HEK293 (cell line): Measurements from ENCODE around the gene FBXW2.

ENCODE experiments used
- CTCF ChIA-PET: fragments of 350-600 bp; formaldehyde crosslinking; extraction: SDS; loops from one replicate; lab custom pipeline; 2021; ENCODE audit warnings: antibody characterized with exemption; lab: Yijun Ruan, JAX
- POLR2A ChIA-PET: fragments of 300-600 bp; formaldehyde crosslinking; extraction: SDS; loops from one replicate; lab custom pipeline; 2020; ENCODE audit warnings: antibody characterized with exemption, inconsistent platforms; lab: Yijun Ruan, JAX
- H3K27ac ChIP-seq: fragments of 200-500 bp; sonication (Bioruptor generic); 2 replicates; pipeline ENCODE4 v1.5.1; 2014; ENCODE audit warnings: low read depth, low read length, control low read depth, inconsistent platforms; ENCODE audit errors: extremely low read depth
- H3K36me3 ChIP-seq, 2 experiments: fragments of 200-500 bp in 1 of 2; sonication (Bioruptor generic) in 1 of 2; 1 replicate in 1 of 2; 2 replicates in 1 of 2; pipeline ENCODE4 v1.5.1; 2014 to 2017; ENCODE audit warnings: inconsistent platforms in 2 of 2, low read length in 2 of 2; ENCODE audit not compliant: control insufficient read depth in 2 of 2, insufficient read depth in 1 of 2
- H3K4me1 ChIP-seq: fragments of 200-500 bp; sonication (Bioruptor generic); 2 replicates; pipeline ENCODE4 v1.5.1; 2014; ENCODE audit warnings: mild to moderate bottlenecking, low read length, inconsistent platforms; ENCODE audit not compliant: control insufficient read depth, insufficient read depth
- H3K4me3 ChIP-seq: 2 replicates; pipeline ENCODE4 v1.5.1; 2011; ENCODE audit warnings: low read depth, mild to moderate bottlenecking, control low read depth, low read length, moderate library complexity
- H3K9me3 ChIP-seq: fragments of 200-500 bp; sonication (Bioruptor generic); 2 replicates; pipeline ENCODE4 v1.5.1; 2014; ENCODE audit warnings: low read depth, low read length, inconsistent platforms; ENCODE audit not compliant: control insufficient read depth, insufficient read depth
- GFI1B ChIP-seq: fragments of 450-650 bp; formaldehyde crosslinking; IDR thresholded peaks from 2 replicates; pipeline ENCODE4 v1.5.1; 2016; ENCODE audit warnings: missing biosample characterization, missing genetic modification characterization
- GLIS1 ChIP-seq: fragments of 450-650 bp; formaldehyde crosslinking; IDR thresholded peaks from 2 replicates; pipeline ENCODE4 v1.5.1; 2016; ENCODE audit warnings: missing biosample characterization, missing genetic modification characterization
- HOXA7 ChIP-seq: sonication (generic); formaldehyde crosslinking; IDR thresholded peaks from 2 replicates; pipeline ENCODE4 v1.8.1; 2022; ENCODE audit warnings: missing genetic modification reagents, borderline replicate concordance
- HOXC10 ChIP-seq: sonication (generic); formaldehyde crosslinking; IDR thresholded peaks from 2 replicates; pipeline ENCODE4 v1.8.1; 2023; ENCODE audit warnings: mild to moderate bottlenecking, missing genetic modification reagents
- KLF7 ChIP-seq: fragments of 450-650 bp; formaldehyde crosslinking; IDR thresholded peaks from 2 replicates; pipeline ENCODE4 v1.5.1; 2016; ENCODE audit warnings: missing biosample characterization, missing genetic modification characterization, borderline replicate concordance
- SCRT1 ChIP-seq: fragments of 450-650 bp; formaldehyde crosslinking; IDR thresholded peaks from 2 replicates; pipeline ENCODE4 v1.5.1; 2016; ENCODE audit warnings: missing biosample characterization, missing genetic modification characterization, borderline replicate concordance
- SP2 ChIP-seq: fragments of 450-650 bp; formaldehyde crosslinking; IDR thresholded peaks from 2 replicates; pipeline ENCODE4 v1.5.1; 2016; ENCODE audit warnings: missing biosample characterization, missing genetic modification characterization
- SP3 ChIP-seq: fragments of 450-650 bp; formaldehyde crosslinking; IDR thresholded peaks from 2 replicates; pipeline ENCODE4 v1.5.1; 2016; ENCODE audit warnings: missing biosample characterization, missing genetic modification characterization
- ZBTB20 ChIP-seq: fragments of 450-650 bp; formaldehyde crosslinking; IDR thresholded peaks from 2 replicates; pipeline ENCODE4 v1.5.1; 2016; ENCODE audit warnings: missing biosample characterization, missing genetic modification characterization
- ZNF10 ChIP-seq: fragments of 450-650 bp; formaldehyde crosslinking; IDR thresholded peaks from 2 replicates; pipeline ENCODE4 v1.5.1; 2017; ENCODE audit warnings: missing biosample characterization, missing genetic modification characterization
- ZNF146 ChIP-seq: fragments of 450-650 bp; formaldehyde crosslinking; IDR thresholded peaks from 2 replicates; pipeline ENCODE4 v1.5.1; 2016; ENCODE audit warnings: missing biosample characterization, missing genetic modification characterization
- ZNF155 ChIP-seq: fragments of 450-650 bp; formaldehyde crosslinking; IDR thresholded peaks from 2 replicates; pipeline ENCODE4 v1.5.1; 2016; ENCODE audit warnings: missing biosample characterization, missing genetic modification characterization
- ZNF175 ChIP-seq: fragments of 450-650 bp; formaldehyde crosslinking; IDR thresholded peaks from 2 replicates; pipeline ENCODE4 v1.5.1; 2016; ENCODE audit warnings: missing biosample characterization, missing genetic modification characterization
- ZNF19 ChIP-seq: fragments of 450-650 bp; formaldehyde crosslinking; IDR thresholded peaks from 2 replicates; pipeline ENCODE4; 2016; ENCODE audit warnings: missing biosample characterization, missing genetic modification characterization, low read depth
- ZNF423 ChIP-seq: fragments of 450-650 bp; formaldehyde crosslinking; IDR thresholded peaks from 2 replicates; pipeline ENCODE4 v1.5.1; 2016; ENCODE audit warnings: missing biosample characterization, missing genetic modification characterization
- ZNF426 ChIP-seq: fragments of 450-650 bp; formaldehyde crosslinking; IDR thresholded peaks from 2 replicates; pipeline ENCODE4 v1.5.1; 2017; ENCODE audit warnings: missing biosample characterization, missing genetic modification characterization, mild to moderate bottlenecking, inconsistent platforms, moderate library complexity
- ZNF600 ChIP-seq: fragments of 450-650 bp; formaldehyde crosslinking; IDR thresholded peaks from 2 replicates; pipeline ENCODE4 v1.5.1; 2016; ENCODE audit warnings: missing biosample characterization, missing genetic modification characterization
- ZNF747 ChIP-seq: fragments of 450-650 bp; formaldehyde crosslinking; IDR thresholded peaks from 2 replicates; pipeline ENCODE4 v1.5.1; 2016; ENCODE audit warnings: missing biosample characterization, missing genetic modification characterization
- ZNF776 ChIP-seq: fragments of 450-650 bp; formaldehyde crosslinking; IDR thresholded peaks from 2 replicates; pipeline ENCODE4 v1.5.0; 2017; ENCODE audit warnings: missing biosample characterization, missing genetic modification characterization, borderline replicate concordance
- TF ChIP-seq, protein P1 (sequence below): fragments of 450-650 bp; formaldehyde crosslinking; IDR thresholded peaks from 2 replicates; pipeline ENCODE4 v1.5.1; 2016; ENCODE audit warnings: missing biosample characterization, missing genetic modification characterization, low read depth
- TF ChIP-seq, protein P2 (sequence below): fragments of 450-650 bp; formaldehyde crosslinking; IDR thresholded peaks from 2 replicates; pipeline ENCODE4 v1.5.1; 2016; ENCODE audit warnings: missing biosample characterization, missing genetic modification characterization
- TF ChIP-seq, protein P3 (sequence below): fragments of 450-650 bp; formaldehyde crosslinking; IDR thresholded peaks from 2 replicates; pipeline ENCODE4 v1.5.1; 2017; ENCODE audit warnings: missing biosample characterization, missing genetic modification characterization
- TF ChIP-seq, protein P4 (sequence below): fragments of 450-650 bp; formaldehyde crosslinking; IDR thresholded peaks from 2 replicates; pipeline ENCODE4 v1.5.1; 2016; ENCODE audit warnings: missing biosample characterization, missing genetic modification characterization
- TF ChIP-seq, protein P5 (sequence below): fragments of 450-650 bp; formaldehyde crosslinking; IDR thresholded peaks from 2 replicates; pipeline ENCODE4 v1.5.1; 2016; ENCODE audit warnings: missing biosample characterization, missing genetic modification characterization

FBXW2 gene

DNA sequence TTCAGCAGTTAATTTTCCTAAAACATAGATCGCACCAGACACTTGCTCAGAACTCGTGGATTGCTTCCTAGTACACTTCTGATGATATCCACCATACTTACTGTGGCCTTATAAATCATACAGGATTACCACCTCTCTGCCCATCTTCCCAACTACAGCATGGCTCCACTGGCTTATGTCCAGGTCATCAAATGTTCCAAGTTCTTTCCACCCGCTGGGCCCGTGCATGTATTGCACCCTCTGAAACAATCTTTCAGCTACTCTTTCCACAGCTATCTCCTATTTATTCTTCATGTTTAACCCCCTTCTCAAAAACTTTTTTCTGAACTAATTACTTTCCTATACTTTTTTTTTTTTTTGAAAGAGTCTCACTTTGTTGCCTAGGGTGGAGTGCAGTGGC is 18.5 kb downstream of the FBXW2 start (continued):
- no peak for TF ChIP-seq ZNF426 (tag by site-specific recombination)
- TF ChIP-seq, protein P1, sequence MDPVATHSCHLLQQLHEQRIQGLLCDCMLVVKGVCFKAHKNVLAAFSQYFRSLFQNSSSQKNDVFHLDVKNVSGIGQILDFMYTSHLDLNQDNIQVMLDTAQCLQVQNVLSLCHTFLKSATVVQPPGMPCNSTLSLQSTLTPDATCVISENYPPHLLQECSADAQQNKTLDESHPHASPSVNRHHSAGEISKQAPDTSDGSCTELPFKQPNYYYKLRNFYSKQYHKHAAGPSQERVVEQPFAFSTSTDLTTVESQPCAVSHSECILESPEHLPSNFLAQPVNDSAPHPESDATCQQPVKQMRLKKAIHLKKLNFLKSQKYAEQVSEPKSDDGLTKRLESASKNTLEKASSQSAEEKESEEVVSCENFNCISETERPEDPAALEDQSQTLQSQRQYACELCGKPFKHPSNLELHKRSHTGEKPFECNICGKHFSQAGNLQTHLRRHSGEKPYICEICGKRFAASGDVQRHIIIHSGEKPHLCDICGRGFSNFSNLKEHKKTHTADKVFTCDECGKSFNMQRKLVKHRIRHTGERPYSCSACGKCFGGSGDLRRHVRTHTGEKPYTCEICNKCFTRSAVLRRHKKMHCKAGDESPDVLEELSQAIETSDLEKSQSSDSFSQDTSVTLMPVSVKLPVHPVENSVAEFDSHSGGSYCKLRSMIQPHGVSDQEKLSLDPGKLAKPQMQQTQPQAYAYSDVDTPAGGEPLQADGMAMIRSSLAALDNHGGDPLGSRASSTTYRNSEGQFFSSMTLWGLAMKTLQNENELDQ (tag by site-specific recombination): no peak
- TF ChIP-seq HOXA7 (CRISPR knock-in tag): no peak
- no peak for TF ChIP-seq ZNF10
- TF ChIP-seq, protein P2, sequence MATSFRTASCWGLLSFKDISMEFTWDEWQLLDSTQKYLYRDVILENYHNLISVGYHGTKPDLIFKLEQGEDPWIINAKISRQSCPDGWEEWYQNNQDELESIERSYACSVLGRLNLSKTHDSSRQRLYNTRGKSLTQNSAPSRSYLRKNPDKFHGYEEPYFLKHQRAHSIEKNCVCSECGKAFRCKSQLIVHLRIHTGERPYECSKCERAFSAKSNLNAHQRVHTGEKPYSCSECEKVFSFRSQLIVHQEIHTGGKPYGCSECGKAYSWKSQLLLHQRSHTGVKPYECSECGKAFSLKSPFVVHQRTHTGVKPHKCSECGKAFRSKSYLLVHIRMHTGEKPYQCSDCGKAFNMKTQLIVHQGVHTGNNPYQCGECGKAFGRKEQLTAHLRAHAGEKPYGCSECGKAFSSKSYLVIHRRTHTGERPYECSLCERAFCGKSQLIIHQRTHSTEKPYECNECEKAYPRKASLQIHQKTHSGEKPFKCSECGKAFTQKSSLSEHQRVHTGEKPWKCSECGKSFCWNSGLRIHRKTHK (tag by site-specific recombination): no peak
- TF ChIP-seq ZNF423: no peak
- TF ChIP-seq, protein P3, sequence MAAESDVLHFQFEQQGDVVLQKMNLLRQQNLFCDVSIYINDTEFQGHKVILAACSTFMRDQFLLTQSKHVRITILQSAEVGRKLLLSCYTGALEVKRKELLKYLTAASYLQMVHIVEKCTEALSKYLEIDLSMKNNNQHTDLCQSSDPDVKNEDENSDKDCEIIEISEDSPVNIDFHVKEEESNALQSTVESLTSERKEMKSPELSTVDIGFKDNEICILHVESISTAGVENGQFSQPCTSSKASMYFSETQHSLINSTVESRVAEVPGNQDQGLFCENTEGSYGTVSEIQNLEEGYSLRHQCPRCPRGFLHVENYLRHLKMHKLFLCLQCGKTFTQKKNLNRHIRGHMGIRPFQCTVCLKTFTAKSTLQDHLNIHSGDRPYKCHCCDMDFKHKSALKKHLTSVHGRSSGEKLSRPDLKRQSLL (tag by site-specific recombination): no peak
- no peak for TF ChIP-seq ZNF175
- TF ChIP-seq ZNF600 (tag by site-specific recombination): no peak
- no peak for TF ChIP-seq ZNF747 (tag by site-specific recombination)
- TF ChIP-seq, all 188 proteins: peak for 0

DNA sequence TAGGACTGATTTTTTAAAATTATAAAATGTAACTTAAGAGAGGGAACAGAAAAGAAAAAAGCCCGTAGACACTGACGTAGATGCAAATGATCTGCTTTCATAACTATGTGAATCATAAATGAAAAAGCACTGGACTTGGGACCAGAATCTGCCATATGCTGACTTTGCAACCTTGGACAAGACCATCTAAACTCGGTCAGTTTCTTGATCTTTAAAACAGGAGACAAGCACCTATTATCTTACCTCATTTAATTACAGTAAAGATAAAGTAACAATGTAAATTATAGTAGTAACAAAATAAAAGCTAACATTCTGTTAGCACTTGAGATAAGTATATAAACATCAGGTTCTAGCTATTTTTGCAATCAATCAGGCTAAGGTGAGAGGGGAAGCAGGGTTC is 20.0 kb downstream of the FBXW2 start:
- H3K36me3 ChIP-seq: peaks cover 20 to 74% of the 10 kb centered on the region in 2 experiments
- no peak overlapping the region for H3K27ac ChIP-seq
- ChIA-PET POLR2A (interaction anchor here (3.2 kb wide), 1 partner anchor 20 kb away, joined by 11 read pairs; the partner anchor contains the start of gene FBXW2), CTCF (interaction anchor here (0.6 to 1.5 kb wide), 3 partner anchors 8 to 163 kb away, joined by 3 to 7 read pairs (median 4); no protein-coding TSS in a partner anchor)
- no peak for TF ChIP-seq ZBTB20 (tag by site-specific recombination)
- H3K9me3 ChIP-seq: no peaks in the 10 kb centered on the region
- no peak overlapping the region for H3K4me3 ChIP-seq
- no peaks in the 10 kb centered on the region for H3K4me1 ChIP-seq

DNA sequence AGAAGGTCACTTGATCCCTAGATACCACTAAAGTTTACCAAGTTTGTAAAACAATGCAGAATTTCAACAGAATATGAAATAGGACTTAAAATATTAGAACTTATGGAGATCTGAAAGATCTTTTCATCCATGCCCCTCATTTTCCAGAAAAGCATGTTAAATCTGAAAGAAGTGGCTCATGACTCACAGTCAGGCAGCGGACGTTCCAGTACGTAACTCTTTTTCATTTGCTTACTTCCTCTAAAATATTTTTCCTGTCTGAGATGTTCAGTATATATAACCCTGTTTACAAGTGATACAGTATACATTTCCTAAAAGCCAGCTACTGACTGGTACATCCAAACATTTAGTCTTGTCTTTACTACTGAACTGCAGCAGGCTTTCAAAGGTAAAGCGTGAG is 22.3 kb downstream of the FBXW2 start:
- H3K9me3 ChIP-seq: no peaks in the 10 kb centered on the region
- CTCF ChIA-PET: interaction anchor here (1.9 kb wide), 1 partner anchor 15 kb away, joined by 7 read pairs; no protein-coding TSS in a partner anchor
- H3K4me1 ChIP-seq: no peaks in the 10 kb centered on the region
- POLR2A ChIA-PET: interaction anchor here (0.8 to 1.2 kb wide), 2 partner anchors 22 to 203 kb away, joined by 3 to 4 read pairs; partner anchors contain the start of gene FBXW2
- no peak overlapping the region for H3K27ac ChIP-seq
- H3K4me3 ChIP-seq: no peak overlapping the region
- peaks cover 20 to 65% of the 10 kb centered on the region in 2 experiments for H3K36me3 ChIP-seq
- no peak for TF ChIP-seq GFI1B (tag by site-specific recombination)
- no peak for TF ChIP-seq ZNF155 (tag by site-specific recombination)
- no peak for TF ChIP-seq HOXC10 (CRISPR knock-in tag)
- no peak for TF ChIP-seq ZNF146 (tag by site-specific recombination)
- TF ChIP-seq, protein P4, sequence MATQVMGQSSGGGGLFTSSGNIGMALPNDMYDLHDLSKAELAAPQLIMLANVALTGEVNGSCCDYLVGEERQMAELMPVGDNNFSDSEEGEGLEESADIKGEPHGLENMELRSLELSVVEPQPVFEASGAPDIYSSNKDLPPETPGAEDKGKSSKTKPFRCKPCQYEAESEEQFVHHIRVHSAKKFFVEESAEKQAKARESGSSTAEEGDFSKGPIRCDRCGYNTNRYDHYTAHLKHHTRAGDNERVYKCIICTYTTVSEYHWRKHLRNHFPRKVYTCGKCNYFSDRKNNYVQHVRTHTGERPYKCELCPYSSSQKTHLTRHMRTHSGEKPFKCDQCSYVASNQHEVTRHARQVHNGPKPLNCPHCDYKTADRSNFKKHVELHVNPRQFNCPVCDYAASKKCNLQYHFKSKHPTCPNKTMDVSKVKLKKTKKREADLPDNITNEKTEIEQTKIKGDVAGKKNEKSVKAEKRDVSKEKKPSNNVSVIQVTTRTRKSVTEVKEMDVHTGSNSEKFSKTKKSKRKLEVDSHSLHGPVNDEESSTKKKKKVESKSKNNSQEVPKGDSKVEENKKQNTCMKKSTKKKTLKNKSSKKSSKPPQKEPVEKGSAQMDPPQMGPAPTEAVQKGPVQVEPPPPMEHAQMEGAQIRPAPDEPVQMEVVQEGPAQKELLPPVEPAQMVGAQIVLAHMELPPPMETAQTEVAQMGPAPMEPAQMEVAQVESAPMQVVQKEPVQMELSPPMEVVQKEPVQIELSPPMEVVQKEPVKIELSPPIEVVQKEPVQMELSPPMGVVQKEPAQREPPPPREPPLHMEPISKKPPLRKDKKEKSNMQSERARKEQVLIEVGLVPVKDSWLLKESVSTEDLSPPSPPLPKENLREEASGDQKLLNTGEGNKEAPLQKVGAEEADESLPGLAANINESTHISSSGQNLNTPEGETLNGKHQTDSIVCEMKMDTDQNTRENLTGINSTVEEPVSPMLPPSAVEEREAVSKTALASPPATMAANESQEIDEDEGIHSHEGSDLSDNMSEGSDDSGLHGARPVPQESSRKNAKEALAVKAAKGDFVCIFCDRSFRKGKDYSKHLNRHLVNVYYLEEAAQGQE (tag by site-specific recombination): no peak
- no peak for TF ChIP-seq KLF7 (tag by site-specific recombination)
- TF ChIP-seq SCRT1: no peak
- no peak for TF ChIP-seq ZNF776 (tag by site-specific recombination)
- TF ChIP-seq SP3 (tag by site-specific recombination): no peak
- TF ChIP-seq SP2 (tag by site-specific recombination): no peak
- TF ChIP-seq, protein P5, sequence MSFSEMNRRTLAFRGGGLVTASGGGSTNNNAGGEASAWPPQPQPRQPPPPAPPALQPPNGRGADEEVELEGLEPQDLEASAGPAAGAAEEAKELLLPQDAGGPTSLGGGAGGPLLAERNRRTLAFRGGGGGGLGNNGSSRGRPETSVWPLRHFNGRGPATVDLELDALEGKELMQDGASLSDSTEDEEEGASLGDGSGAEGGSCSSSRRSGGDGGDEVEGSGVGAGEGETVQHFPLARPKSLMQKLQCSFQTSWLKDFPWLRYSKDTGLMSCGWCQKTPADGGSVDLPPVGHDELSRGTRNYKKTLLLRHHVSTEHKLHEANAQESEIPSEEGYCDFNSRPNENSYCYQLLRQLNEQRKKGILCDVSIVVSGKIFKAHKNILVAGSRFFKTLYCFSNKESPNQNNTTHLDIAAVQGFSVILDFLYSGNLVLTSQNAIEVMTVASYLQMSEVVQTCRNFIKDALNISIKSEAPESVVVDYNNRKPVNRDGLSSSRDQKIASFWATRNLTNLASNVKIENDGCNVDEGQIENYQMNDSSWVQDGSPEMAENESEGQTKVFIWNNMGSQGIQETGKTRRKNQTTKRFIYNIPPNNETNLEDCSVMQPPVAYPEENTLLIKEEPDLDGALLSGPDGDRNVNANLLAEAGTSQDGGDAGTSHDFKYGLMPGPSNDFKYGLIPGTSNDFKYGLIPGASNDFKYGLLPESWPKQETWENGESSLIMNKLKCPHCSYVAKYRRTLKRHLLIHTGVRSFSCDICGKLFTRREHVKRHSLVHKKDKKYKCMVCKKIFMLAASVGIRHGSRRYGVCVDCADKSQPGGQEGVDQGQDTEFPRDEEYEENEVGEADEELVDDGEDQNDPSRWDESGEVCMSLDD: no peak
- TF ChIP-seq GLIS1 (tag by site-specific recombination): no peak
- no peak for TF ChIP-seq ZNF19 (tag by site-specific recombination)
